Uterus (tissue), 4 donors: ENCODE measurements around the gene WT1. TPM values are rescaled to one million over a fixed set of nuclear protein-coding genes. Genes with fewer than 3 reads are reported as not detected.

Experiments
- DNase-seq, 2 donors: peaks; one replicate each; pipeline ENCODE4 v3.0.0-alpha.2; 2019 to 2020
- H3K27ac ChIP-seq, 2 donors: fragments of 200-600 bp; sonication (generic); 1 replicate in 1 of 2; 2 replicates in 1 of 2; pipeline ENCODE4 v1.5.1; 2016 to 2018
- H3K27me3 ChIP-seq, 2 donors: fragments of 200-600 bp; sonication (generic); one replicate each; pipeline ENCODE4 v1.5.1; 2018 to 2019; ENCODE audit warnings: control low read depth in 1 of 2
- H3K36me3 ChIP-seq, 2 donors: fragments of 200-600 bp; sonication (generic); one replicate each; pipeline ENCODE4 v1.5.1; 2019; ENCODE audit warnings: control low read depth in 1 of 2
- H3K4me1 ChIP-seq, 2 donors: fragments of 200-600 bp; sonication (generic); one replicate each; pipeline ENCODE4 v1.5.1; 2018 to 2019; ENCODE audit warnings: control low read depth in 1 of 2
- H3K4me3 ChIP-seq, 2 donors: fragments of 200-600 bp; sonication (generic); 1 replicate in 1 of 2; 2 replicates in 1 of 2; pipeline ENCODE4 v1.5.1; 2018 to 2019; ENCODE audit warnings: mild to moderate bottlenecking in 1 of 2
- H3K9me3 ChIP-seq, 2 donors: fragments of 200-600 bp; sonication (generic); one replicate each; pipeline ENCODE4 v1.5.1; 2019; ENCODE audit warnings: control low read depth in 1 of 2
- CTCF ChIP-seq, 4 experiments: fragments of 200-600 bp in 2 of 4; fragments of 450-650 bp in 2 of 4; sonication (generic) in 2 of 4; IDR thresholded peaks; one replicate each; pipeline ENCODE4 v1.5.1; 2016 to 2019; ENCODE audit warnings: antibody characterized with exemption in 4 of 4, mild to moderate bottlenecking in 2 of 4, moderate library complexity in 1 of 4
- POLR2A ChIP-seq, 2 donors: fragments of 450-650 bp; IDR thresholded peaks; one replicate each; pipeline ENCODE4 v1.6.1; 2016; ENCODE audit warnings: antibody characterized with exemption in 2 of 2, mild to moderate bottlenecking in 1 of 2, moderate library complexity in 1 of 2
- intact Hi-C: fragments of 100-400 bp; cut with DNase I; formaldehyde crosslinking; loops from one replicate; pipeline ENCODE4 v1.15.1; 2023; ENCODE audit warnings: low total_unique reads
- total RNA-seq, 4 donors: library from RNA; depleted of rRNA in 3 of 4; stranded (reverse); fragments of >200 nt in 3 of 4; gene quantifications; one replicate each; pipeline versions ENCODE4 v1.1.0 to v1.2.4, GENCODE V29; 2014 to 2023
- donor health status: DM: yes; HTN: yes; CAD: no.

Gene WT1
- total RNA-seq, 4 donors from 2014 or later: 51.2 to 125 (median 53.6) TPM

GRCh38 chr11:32469791-32470190 lies 34.5 kb upstream of the WT1 start:
- Histone ChIP-seq H3K4me3 (no peak overlapping the region), H3K27ac (no peak overlapping the region), H3K9me3 (no peaks in the 10 kb centered on the region), H3K36me3 (no peaks in the 10 kb centered on the region), H3K4me1 (no peaks in the 10 kb centered on the region), H3K27me3 (no peaks in the 10 kb centered on the region)
- intact Hi-C loops: no loop called here
- TF ChIP-seq CTCF (IDR thresholded peaks at IDR 0.05) (no peak), POLR2A (IDR thresholded peaks at IDR 0.05) (no peak)
- DNase-seq: no peak

- H3K4me3 ChIP-seq: no peak overlapping the region
- intact Hi-C loops: no loop called here
- H3K4me1 ChIP-seq: no peaks in the 10 kb centered on the region
- peak overlapping the region; percentile 41 to 63 for H3K27ac ChIP-seq
- no peaks in the 10 kb centered on the region for H3K27me3 ChIP-seq
- TF ChIP-seq POLR2A (IDR thresholded peaks at IDR 0.05) (no peak), CTCF (IDR thresholded peaks at IDR 0.05) (no peak)
- H3K9me3 ChIP-seq: no peaks in the 10 kb centered on the region
- no peaks in the 10 kb centered on the region for H3K36me3 ChIP-seq
- DNase-seq: peak in 1 of 2 donors; percentile 51
Observed at GRCh38 chr11:32466279-32466915, 31.1 kb upstream of the WT1 start.

GRCh38 chr11:32464078-32464477 lies 28.7 kb upstream of the WT1 start:
- no peak overlapping the region for H3K27ac ChIP-seq
- H3K4me1 ChIP-seq: no peaks in the 10 kb centered on the region
- H3K9me3 ChIP-seq: no peaks in the 10 kb centered on the region
- H3K27me3 ChIP-seq: no peaks in the 10 kb centered on the region
- TF ChIP-seq CTCF (IDR thresholded peaks at IDR 0.05): no peak
- no peak for TF ChIP-seq POLR2A (IDR thresholded peaks at IDR 0.05)
- DNase-seq: no peak
- H3K36me3 ChIP-seq: no peaks in the 10 kb centered on the region
- no peak overlapping the region for H3K4me3 ChIP-seq
- intact Hi-C loops: no loop called here

GRCh38 chr11:32462011-32462690 lies 26.8 kb upstream of the WT1 start:
- no peak for DNase-seq
- H3K36me3 ChIP-seq: no peaks in the 10 kb centered on the region
- intact Hi-C loops: no loop called here
- no peak for TF ChIP-seq POLR2A (IDR thresholded peaks at IDR 0.05)
- no peak for TF ChIP-seq CTCF (IDR thresholded peaks at IDR 0.05)
- no peaks in the 10 kb centered on the region for H3K9me3 ChIP-seq
- no peak overlapping the region for H3K27ac ChIP-seq
- no peak overlapping the region for H3K4me3 ChIP-seq
- no peaks in the 10 kb centered on the region for H3K4me1 ChIP-seq
- no peaks in the 10 kb centered on the region for H3K27me3 ChIP-seq

- TF ChIP-seq CTCF (IDR thresholded peaks at IDR 0.05) (no peak), POLR2A (IDR thresholded peaks at IDR 0.05) (no peak)
- DNase-seq: no peak
- Histone ChIP-seq H3K27ac (no peak overlapping the region), H3K4me3 (no peak overlapping the region), H3K27me3 (no peaks in the 10 kb centered on the region), H3K4me1 (no peaks in the 10 kb centered on the region), H3K9me3 (no peaks in the 10 kb centered on the region), H3K36me3 (no peaks in the 10 kb centered on the region)
- intact Hi-C loops: no loop called here
Observed at GRCh38 chr11:32456864-32457263, 21.5 kb upstream of the WT1 start.
